H1 (cell line): ENCODE results near the gene HES1. TPM values are rescaled to one million over a fixed set of nuclear protein-coding genes. Genes with fewer than 3 reads are reported as not detected.

Source experiments
- CTCF ChIA-PET: fragments of 300-600 bp; sonication (Branson Sonifier 250); formaldehyde crosslinking; loops from one replicate; lab custom pipeline; 2021; ENCODE audit not compliant: partially characterized antibody; lab: Charles Lee
- POLR2A ChIA-PET: fragments of 300-600 bp; sonication (Branson Sonifier 250); formaldehyde crosslinking; loops from one replicate; lab custom pipeline; 2021; ENCODE audit warnings: inconsistent platforms; ENCODE audit not compliant: partially characterized antibody; lab: Charles Lee
- DNase-seq, 2 experiments: peaks; one replicate each; pipeline versions ENCODE4 v3.0.0 to v3.0.0-alpha.2; 2010 to 2022; ENCODE audit warnings: low spot score in 2 of 2, low read depth in 1 of 2, mixed read lengths in 1 of 2
- FAIRE-seq: peaks from 2 replicates; lab custom pipeline; 2011; peaks lifted over from hg19 to GRCh38; lab: Jason Lieb, UNC
- H2AFZ ChIP-seq: 2 replicates; pipeline ENCODE4 v1.8.1; 2012; ENCODE audit warnings: low read length, inconsistent platforms
- H2AK5ac ChIP-seq: 2 replicates; pipeline ENCODE4 v1.6.1; 2013; ENCODE audit warnings: low read depth, low read length
- H2BK120ac ChIP-seq: replicated peaks from 2 replicates; pipeline ENCODE3; 2013; ENCODE audit warnings: low read depth, low read length, inconsistent platforms
- H2BK12ac ChIP-seq: 2 replicates; pipeline ENCODE4 v1.6.1; 2013; ENCODE audit warnings: low read depth, low read length
- H2BK15ac ChIP-seq: 2 replicates; pipeline ENCODE4 v1.6.1; 2013; ENCODE audit warnings: low read length
- H2BK20ac ChIP-seq: 2 replicates; pipeline ENCODE4 v1.6.1; 2013; ENCODE audit warnings: low read length
- H2BK5ac ChIP-seq: 2 replicates; pipeline ENCODE4 v1.6.1; 2013; ENCODE audit warnings: low read depth, low read length
- H3K14ac ChIP-seq: 2 replicates; pipeline ENCODE4 v1.6.1; 2013; ENCODE audit warnings: inconsistent platforms; ENCODE audit not compliant: insufficient read length
- H3K18ac ChIP-seq: 2 replicates; pipeline ENCODE4 v1.6.1; 2013; ENCODE audit warnings: low read length; ENCODE audit errors: extremely low read depth
- H3K23ac ChIP-seq: 2 replicates; pipeline ENCODE4 v1.6.1; 2013; ENCODE audit warnings: inconsistent platforms; ENCODE audit not compliant: insufficient read length
- H3K23me2 ChIP-seq: 2 replicates; pipeline ENCODE4 v1.6.1; 2013; ENCODE audit warnings: low read depth, low read length
- H3K27ac ChIP-seq: 2 replicates; pipeline ENCODE4 v1.6.1; 2011; ENCODE audit warnings: low read depth, low read length, inconsistent platforms
- H3K27me3 ChIP-seq, 4 experiments: replicated peaks in 1 of 4; 1 replicate in 1 of 4; 2 replicates in 3 of 4; pipeline versions ENCODE4 v1.6.1 to v1.8.1; 2011 to 2013; ENCODE audit warnings: low read length in 3 of 4, mild to moderate bottlenecking in 3 of 4, inconsistent platforms in 2 of 4, mixed read lengths in 2 of 4, moderate library complexity in 1 of 4; ENCODE audit not compliant: control insufficient read depth in 3 of 4, insufficient read depth in 3 of 4; ENCODE audit errors: extremely low read depth in 1 of 4
- H3K36me3 ChIP-seq, 4 experiments: 2 replicates each; pipeline versions ENCODE4 v1.6.1 to v1.8.1; 2011 to 2013; ENCODE audit warnings: mild to moderate bottlenecking in 4 of 4, low read length in 3 of 4, moderate library complexity in 2 of 4, control low read depth in 1 of 4, inconsistent platforms in 1 of 4; ENCODE audit not compliant: insufficient read depth in 4 of 4, control insufficient read depth in 2 of 4
- H3K4ac ChIP-seq: replicated peaks from 2 replicates; pipeline ENCODE3; 2013; ENCODE audit warnings: low read length, low read depth, mixed read lengths, inconsistent platforms; ENCODE audit not compliant: insufficient read length
- H3K4me1 ChIP-seq, 4 experiments: replicated peaks in 1 of 4; 1 replicate in 1 of 4; 2 replicates in 3 of 4; pipeline versions ENCODE4 v1.6.1 to v1.8.1; 2011 to 2013; ENCODE audit warnings: low read length in 3 of 4, inconsistent platforms in 2 of 4, mixed read lengths in 1 of 4; ENCODE audit not compliant: insufficient read depth in 4 of 4, control insufficient read depth in 3 of 4
- H3K4me2 ChIP-seq, 2 experiments: 2 replicates each; pipeline versions ENCODE4 v1.6.1 to v1.8.1; 2011 to 2013; ENCODE audit warnings: low read depth in 2 of 2, low read length in 2 of 2, control low read depth in 1 of 2, inconsistent platforms in 1 of 2, mild to moderate bottlenecking in 1 of 2; ENCODE audit not compliant: insufficient read depth in 1 of 2
- H3K4me3 ChIP-seq, 4 experiments: fragments of 200-600, 300-600 bp in 1 of 4; sonication (generic), shearing (Covaris generic), sonication (Bioruptor Twin) in 1 of 4; 2 replicates each; pipeline versions ENCODE4 v1.5.1 to v1.8.1; 2011 to 2016; ENCODE audit warnings: low read length in 4 of 4, low read depth in 3 of 4, control low read depth in 2 of 4, inconsistent platforms in 2 of 4, mild to moderate bottlenecking in 2 of 4, mixed read lengths in 1 of 4, moderate library complexity in 1 of 4; ENCODE audit not compliant: insufficient read depth in 2 of 4; ENCODE audit errors: extremely low read depth in 1 of 4
- H3K56ac ChIP-seq: replicated peaks from 2 replicates; pipeline ENCODE3; 2013; ENCODE audit warnings: low read depth, mild to moderate bottlenecking, mixed read lengths, low read length, inconsistent platforms; ENCODE audit not compliant: insufficient read length
- H3K79me1 ChIP-seq: 2 replicates; pipeline ENCODE4 v1.6.1; 2013; ENCODE audit warnings: low read depth, low read length, control low read depth
- H3K79me2 ChIP-seq, 2 experiments: 2 replicates each; pipeline versions ENCODE4 v1.6.1 to v1.8.1; 2012 to 2013; ENCODE audit warnings: low read length in 2 of 2, mild to moderate bottlenecking in 2 of 2, inconsistent platforms in 1 of 2; ENCODE audit not compliant: insufficient read depth in 2 of 2, control insufficient read depth in 1 of 2
- H3K9ac ChIP-seq, 4 experiments: replicated peaks in 1 of 4; 1 replicate in 1 of 4; 2 replicates in 3 of 4; pipeline versions ENCODE4 v1.6.1 to v1.8.1; 2011 to 2013; ENCODE audit warnings: low read depth in 3 of 4, low read length in 3 of 4, control low read depth in 2 of 4, mild to moderate bottlenecking in 2 of 4, moderate library complexity in 2 of 4, inconsistent platforms in 1 of 4; ENCODE audit errors: extremely low read depth in 1 of 4
- H3K9me3 ChIP-seq, 2 experiments: 2 replicates each; pipeline versions ENCODE4 v1.6.1 to v1.8.1; 2012 to 2013; ENCODE audit warnings: mild to moderate bottlenecking in 2 of 2, moderate library complexity in 2 of 2, control low read depth in 1 of 2, inconsistent platforms in 1 of 2, low read depth in 1 of 2, low read length in 1 of 2, mixed read lengths in 1 of 2; ENCODE audit not compliant: insufficient read depth in 2 of 2
- H4K20me1 ChIP-seq, 2 experiments: replicated peaks in 1 of 2; 2 replicates each; pipeline versions ENCODE3 to v1.8.1; 2011 to 2013; ENCODE audit warnings: inconsistent platforms in 2 of 2, low read length in 2 of 2, mild to moderate bottlenecking in 1 of 2; ENCODE audit not compliant: insufficient read depth in 2 of 2, control insufficient read depth in 1 of 2
- H4K5ac ChIP-seq: 2 replicates; pipeline ENCODE4 v1.6.1; 2013; ENCODE audit warnings: low read length, low read depth, mixed read lengths, inconsistent platforms; ENCODE audit not compliant: insufficient read length
- H4K8ac ChIP-seq: 2 replicates; pipeline ENCODE4 v1.8.0; 2013; ENCODE audit warnings: mild to moderate bottlenecking, moderate library complexity, low read length, inconsistent platforms; ENCODE audit not compliant: insufficient read depth; ENCODE audit errors: extremely low read depth
- H4K91ac ChIP-seq: replicated peaks from 2 replicates; pipeline ENCODE3; 2013; ENCODE audit warnings: low read length, mixed read lengths, inconsistent platforms; ENCODE audit not compliant: insufficient read length
- ATF2 ChIP-seq: IDR thresholded peaks from 2 replicates; pipeline ENCODE4 v1.6.1; 2012; ENCODE audit warnings: low read length, inconsistent platforms
- CBX8 ChIP-seq: fragments of 300-800, 300-1000 bp; sonication (generic); IDR thresholded peaks from 2 replicates; pipeline ENCODE4 v1.7.1; 2016; ENCODE audit warnings: low read depth, low read length, borderline replicate concordance
- CHD1 ChIP-seq: IDR thresholded peaks from 2 replicates; pipeline ENCODE4 v1.6.1; 2012; ENCODE audit warnings: low read depth, low read length, improper control_type of control experiment
- EZH2 ChIP-seq: fragments of 200-600 bp; sonication (generic); IDR thresholded peaks from 2 replicates; pipeline ENCODE4 v1.7.1; 2012; ENCODE audit warnings: low read depth, mild to moderate bottlenecking, moderate library complexity, low read length, inconsistent platforms; ENCODE audit not compliant: severe bottlenecking
- HDAC2 ChIP-seq, 2 experiments: fragments of 300-600 bp in 1 of 2; sonication (generic) in 1 of 2; IDR thresholded peaks; 2 replicates each; pipeline ENCODE4 v1.6.1; 2011 to 2012; ENCODE audit warnings: low read depth in 2 of 2, low read length in 2 of 2, mild to moderate bottlenecking in 2 of 2, moderate library complexity in 2 of 2, borderline replicate concordance in 1 of 2, inconsistent platforms in 1 of 2
- JUND ChIP-seq: IDR thresholded peaks from 2 replicates; pipeline ENCODE4 v1.6.1; 2011; ENCODE audit warnings: mild to moderate bottlenecking, improper control_type of control experiment, low read length
- KDM1A ChIP-seq: fragments of 200-600, 300-600 bp; sonication (generic); IDR thresholded peaks from 2 replicates; pipeline ENCODE4 v1.7.1; 2016; ENCODE audit warnings: mild to moderate bottlenecking, low read length, borderline replicate concordance
- POLR2AphosphoS5 ChIP-seq: IDR thresholded peaks from 2 replicates; pipeline ENCODE4 v1.6.1; 2011; ENCODE audit warnings: low read depth, low read length
- WGBS, 2 experiments: shearing (Covaris generic) in 1 of 2; methylation state at CpG; one replicate each; pipeline versions ENCODE4 v1.1.6 to v1.1.7; 2013 to 2015; ENCODE audit warnings: low lambda C conversion rate in 2 of 2, mixed read lengths in 2 of 2, inconsistent platforms in 1 of 2, low coverage in 1 of 2, missing lambda C conversion rate in 1 of 2; ENCODE audit not compliant: insufficient replicate concordance in 2 of 2, insufficient coverage in 1 of 2, insufficient read length in 1 of 2; ENCODE audit errors: extremely low coverage in 1 of 2, missing lambda C conversion rate in 1 of 2; 5-methylcytosine and 5-hydroxymethylcytosine counted together
- polyA plus RNA-seq, 7 experiments: library from polyadenylated mRNA; depleted of rRNA in 3 of 7; stranded (reverse) in 5 of 7; unstranded in 2 of 7; fragments of >200 nt in 5 of 7; fragments of 200-250 nt in 2 of 7; gene quantifications; 1 replicate in 5 of 7; 2 replicates in 1 of 7; 4 replicates in 1 of 7; pipeline versions ENCODE4 v1.2.1 to v1.2.3, GENCODE V29; 2011 to 2013; ENCODE audit warnings: missing spikeins in 2 of 7, mixed read lengths in 2 of 7
- total RNA-seq: library from RNA; stranded (reverse); fragmentation: NEBNext Ultra II Directional; extraction: Animal tissue kit (Norgen Biotek cat#: 25700); gene quantifications from 2 replicates; pipeline ENCODE4 v1.2.1, GENCODE V29; 2021
- TF ChIP-seq, protein P1 (sequence below): IDR thresholded peaks from 2 replicates; pipeline ENCODE4 v1.6.1; 2012; ENCODE audit warnings: inconsistent platforms

HES1 gene
- total and polyA plus RNA-seq, 2 of the 8 experiments (the other 6 are each of a cell fraction or from before 2014, with no cell fraction given) = 7.9 to 12.9 TPM

- H3K4me3 ChIP-seq = no peak overlapping the region
- H2BK12ac ChIP-seq = no peak overlapping the region
- ChIA-PET POLR2A (interaction anchor here (0.6 kb wide), 1 partner anchor 27 kb away, joined by 3 read pairs; no protein-coding TSS in a partner anchor), CTCF (interaction anchor here (0.7 to 1.3 kb wide), 3 partner anchors 33 to 162 kb away, joined by 3 to 8 read pairs (median 3); no protein-coding TSS in a partner anchor)
- no peaks in the 10 kb centered on the region for H3K23me2 ChIP-seq
- no peak for FAIRE-seq
- 0 out of 2 replicates have a peak overlapping the region, but pooled peaks have one; percentile 13 for H3K18ac ChIP-seq
- H3K4me1 ChIP-seq = no peaks in the 10 kb centered on the region; a peak in 2 of 7 replicates
- no peaks in the 10 kb centered on the region; a peak in 1 of 7 replicates for H3K27me3 ChIP-seq
- H4K20me1 ChIP-seq = no peaks in the 10 kb centered on the region
- DNase-seq = no peak
- no peaks in the 10 kb centered on the region for H3K79me2 ChIP-seq
- H2AK5ac ChIP-seq = no peak overlapping the region
- peak overlapping the region; percentile 42; the same call in 1 of the 2 replicates for H4K8ac ChIP-seq
- no peak overlapping the region for H3K4ac ChIP-seq
- H3K14ac ChIP-seq = no peak overlapping the region
- H3K4me2 ChIP-seq = no peak overlapping the region
- H3K79me1 ChIP-seq = no peaks in the 10 kb centered on the region
- H2AFZ ChIP-seq = no peak overlapping the region
- no peak overlapping the region for H2BK5ac ChIP-seq
- H4K5ac ChIP-seq = no peak overlapping the region
- no peaks in the 10 kb centered on the region for H3K9me3 ChIP-seq
- no peak overlapping the region for H2BK15ac ChIP-seq
- no peak overlapping the region for H3K9ac ChIP-seq
- no peaks in the 10 kb centered on the region for H3K36me3 ChIP-seq
- no peak overlapping the region for H3K56ac ChIP-seq
- H2BK120ac ChIP-seq = no peak overlapping the region
- H3K27ac ChIP-seq = no peak overlapping the region
- no peak overlapping the region for H4K91ac ChIP-seq
- 87% methylated on average over 10 of the region's 12 CpGs; no CpG with 5 or more reads in 1 of the 2 experiments for WGBS, 2 experiments
- no peak overlapping the region for H3K23ac ChIP-seq
- H2BK20ac ChIP-seq = no peak overlapping the region
- TF ChIP-seq POLR2AphosphoS5 (no peak), HDAC2 (IDR thresholded peaks at IDR 0.05; ENCODE audit: borderline replicate concordance in 1 of 2, low read depth in 2 of 2, low read length in 2 of 2) (no peak), KDM1A (no peak), CHD1 (no peak), EZH2 (no peak), CBX8 (no peak), ATF2 (no peak), JUND (no peak)
- TF ChIP-seq, protein P1, sequence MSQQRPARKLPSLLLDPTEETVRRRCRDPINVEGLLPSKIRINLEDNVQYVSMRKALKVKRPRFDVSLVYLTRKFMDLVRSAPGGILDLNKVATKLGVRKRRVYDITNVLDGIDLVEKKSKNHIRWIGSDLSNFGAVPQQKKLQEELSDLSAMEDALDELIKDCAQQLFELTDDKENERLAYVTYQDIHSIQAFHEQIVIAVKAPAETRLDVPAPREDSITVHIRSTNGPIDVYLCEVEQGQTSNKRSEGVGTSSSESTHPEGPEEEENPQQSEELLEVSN = no peak
These were observed 31.8 kb upstream of the HES1 start for GRCh38 chr3:194103983-194104751.
